K562 (cell line): ENCODE measurements around the gene ACSL3. TPM values are rescaled to one million over a fixed set of nuclear protein-coding genes. Genes with fewer than 3 reads are reported as not detected.

Experiments
- ATAC-seq: fragments of 200-7000 bp; cut with Tn5 transposase; 3 replicates; pipeline ENCODE4 v1.9.1; 2020; ENCODE audit warnings: moderate library complexity
- BruUV-seq: library from RNA; stranded (reverse); fragments of 400-500 nt; replicated peaks from 2 replicates; lab custom pipeline; 2021; lab: Mats Ljungman, UMichigan
- CTCF ChIA-PET: fragments of 300-600 bp; formaldehyde crosslinking; extraction: SDS; loops from one replicate; lab custom pipeline; 2021; ENCODE audit warnings: low intra/inter-chr PET ratio; lab: Yijun Ruan, JAX
- POLR2A ChIA-PET: fragments of 300-600, 350-650 bp; sonication (Branson Sonifier 250); formaldehyde crosslinking; extraction: SDS; loops from one replicate; lab custom pipeline; 2021; ENCODE audit warnings: antibody characterized with exemption, inconsistent platforms; lab: Yijun Ruan, JAX
- DNase-seq, 4 experiments: peaks; one replicate each; pipeline versions ENCODE4 v3.0.0 to v3.0.0-alpha.2; 2011 to 2018; ENCODE audit warnings: low spot score in 3 of 4, mixed read lengths in 3 of 4; ENCODE audit errors: extremely low read depth in 1 of 4
- FAIRE-seq: peaks from 2 replicates; lab custom pipeline; 2011; peaks lifted over from hg19 to GRCh38; lab: Jason Lieb, UNC
- H2AFZ ChIP-seq: 2 replicates; pipeline ENCODE4 v1.6.0; 2011; ENCODE audit warnings: low read depth, low read length, control low read depth, inconsistent platforms
- H3K27ac ChIP-seq: fragments of 200-600 bp; 3 replicates; pipeline ENCODE4 v1.8.0; 2011; ENCODE audit warnings: low read depth, mild to moderate bottlenecking, control low read depth, inconsistent platforms, low read length, moderate library complexity, mixed read lengths; ENCODE audit errors: extremely low read depth
- H3K27me3 ChIP-seq, 2 experiments: fragments of 300-600 bp in 1 of 2; 2 replicates in 1 of 2; 3 replicates in 1 of 2; pipeline versions ENCODE4 v1.6.0 to v1.8.0; 2011; ENCODE audit warnings: inconsistent platforms in 2 of 2, low read length in 2 of 2, mild to moderate bottlenecking in 1 of 2, mixed read lengths in 1 of 2, moderate library complexity in 1 of 2; ENCODE audit not compliant: control insufficient read depth in 2 of 2, insufficient read depth in 2 of 2
- H3K36me3 ChIP-seq: fragments of 300-600 bp; 3 replicates; pipeline ENCODE4 v1.8.0; 2011; ENCODE audit warnings: mild to moderate bottlenecking, low read length, inconsistent platforms; ENCODE audit not compliant: control insufficient read depth, insufficient read depth
- H3K4me1 ChIP-seq, 2 experiments: fragments of 200-600 bp in 1 of 2; replicated peaks in 1 of 2; 2 replicates in 1 of 2; 3 replicates in 1 of 2; pipeline versions ENCODE4 v1.5.1 to v1.8.0; 2011; ENCODE audit warnings: inconsistent platforms in 2 of 2, low read length in 2 of 2, mild to moderate bottlenecking in 1 of 2, mixed read lengths in 1 of 2, moderate library complexity in 1 of 2; ENCODE audit not compliant: control insufficient read depth in 2 of 2, insufficient read depth in 2 of 2
- H3K4me2 ChIP-seq: 2 replicates; pipeline ENCODE4 v1.6.1; 2011; ENCODE audit warnings: low read length, control low read depth, inconsistent platforms, mixed read lengths; ENCODE audit not compliant: insufficient read depth
- H3K4me3 ChIP-seq: fragments of 200-600 bp; sonication (generic), shearing (Covaris generic); 2 replicates; pipeline ENCODE4 v1.5.1; 2016; ENCODE audit warnings: control low read depth, inconsistent platforms
- H3K79me2 ChIP-seq: fragments of 200-600 bp; 3 replicates; pipeline ENCODE4 v1.8.0; 2011; ENCODE audit warnings: low read length, inconsistent platforms; ENCODE audit not compliant: control insufficient read depth, insufficient read depth
- H3K9ac ChIP-seq, 2 experiments: 2 replicates each; pipeline versions ENCODE4 v1.6.0 to v1.6.1; 2011; ENCODE audit warnings: low read depth in 2 of 2, low read length in 2 of 2, control low read depth in 1 of 2, inconsistent platforms in 1 of 2, mild to moderate bottlenecking in 1 of 2, mixed read lengths in 1 of 2; ENCODE audit not compliant: insufficient read depth in 1 of 2
- H3K9me1 ChIP-seq: one replicate; pipeline ENCODE4 v1.6.0; 2011; ENCODE audit warnings: inconsistent platforms, mild to moderate bottlenecking, low read length, moderate library complexity; ENCODE audit not compliant: control insufficient read depth, insufficient read depth
- H3K9me3 ChIP-seq: replicated peaks from 2 replicates; pipeline ENCODE4 v1.5.1; 2011; ENCODE audit warnings: low read depth, low read length, inconsistent platforms; ENCODE audit not compliant: control insufficient read depth, insufficient read depth
- H4K20me1 ChIP-seq: replicated peaks from 2 replicates; pipeline ENCODE4 v1.6.1; 2011; ENCODE audit warnings: low read length, inconsistent platforms, mixed read lengths; ENCODE audit not compliant: control insufficient read depth, insufficient read depth
- BRD9 ChIP-seq: fragments of 450-650 bp; IDR thresholded peaks from 2 replicates; pipeline ENCODE4 v1.6.1; 2018; ENCODE audit warnings: low read depth; ENCODE audit not compliant: partially characterized antibody
- FOXA3 ChIP-seq, 2 experiments: fragments of 450-650 bp in 1 of 2; sonication (generic) in 1 of 2; formaldehyde crosslinking; IDR thresholded peaks in 1 of 2; conservative IDR thresholded peaks in 1 of 2; 2 replicates each; pipeline versions ENCODE4 v1.4.0 to v1.8.0; 2020 to 2022; ENCODE audit warnings: mild to moderate bottlenecking in 2 of 2, missing genetic modification reagents in 1 of 2
- JUNB ChIP-seq: fragments of 450-650 bp; formaldehyde crosslinking; conservative IDR thresholded peaks from 2 replicates; pipeline ENCODE4 v1.4.0; 2020; ENCODE audit warnings: mild to moderate bottlenecking
- MEIS2 ChIP-seq: fragments of 450-650 bp; IDR thresholded peaks from 2 replicates; pipeline ENCODE4 v1.6.1; 2014; ENCODE audit warnings: mild to moderate bottlenecking; ENCODE audit not compliant: partially characterized antibody
- PRPF4 ChIP-seq: fragments of 200-400 bp; formaldehyde crosslinking; IDR thresholded peaks from one replicate; pipeline ENCODE4 v1.6.1; 2017; ENCODE audit warnings: low read length, low read depth, mild to moderate bottlenecking; ENCODE audit not compliant: insufficient read depth, poor library complexity, severe bottlenecking
- RBBP5 ChIP-seq: fragments of 200-600 bp; sonication (generic); IDR thresholded peaks from 2 replicates; pipeline ENCODE4 v1.6.1; 2012; ENCODE audit warnings: borderline replicate concordance, mild to moderate bottlenecking, low read length, control low read depth, inconsistent platforms; ENCODE audit not compliant: insufficient read depth, poor library complexity, severe bottlenecking
- SMAD3 ChIP-seq: fragments of 450-650 bp; formaldehyde crosslinking; conservative IDR thresholded peaks from 2 replicates; pipeline ENCODE4 v1.4.0; 2020; ENCODE audit warnings: mild to moderate bottlenecking
- TRIM28 ChIP-seq: fragments of 450-650 bp; IDR thresholded peaks from 2 replicates; pipeline ENCODE4 v1.6.1; 2017
- VEZF1 ChIP-seq: fragments of 200-800 bp; sonication (Bioruptor generic); IDR thresholded peaks from 2 replicates; pipeline ENCODE4 v1.6.1; 2017; ENCODE audit warnings: missing genetic modification characterization, missing compliant biosample characterization
- WGBS: fragments of 100-300 bp; shearing (Covaris generic); methylation state at CpG from one replicate; pipeline ENCODE4 v1.1.6; 2016; ENCODE audit warnings: low coverage, mixed read lengths; ENCODE audit not compliant: insufficient coverage; ENCODE audit errors: missing lambda C conversion rate; 5-methylcytosine and 5-hydroxymethylcytosine counted together
- in situ Hi-C: fragments of 300-500 bp; cut with MboI; formaldehyde crosslinking; loops from 4 replicates; pipeline ENCODE4 v1.15.0; 2018; ENCODE audit warnings: inconsistent platforms, mixed read lengths
- intact Hi-C: fragments of 100-400 bp; cut with micrococcal nuclease; formaldehyde crosslinking; loops from 2 replicates; pipeline ENCODE4 v1.14.2; 2022
- polyA plus RNA-seq, 8 experiments: library from polyadenylated mRNA; depleted of rRNA in 4 of 8; stranded (reverse) in 5 of 8; unstranded in 3 of 8; fragments of >200 nt; fragmentation: Nextera tagmentation in 2 of 8; fragmentation: Illumina TruSeq in 1 of 8; extraction: Ambion mirVana in 2 of 8; extraction: Trizol in 1 of 8; gene quantifications; 2 replicates each; pipeline versions ENCODE4 v1.2.1 to v1.2.3, GENCODE V29; 2011 to 2014; ENCODE audit warnings: inconsistent platforms in 1 of 8, missing spikeins in 1 of 8
- total RNA-seq, 7 experiments: library from RNA; depleted of rRNA in 6 of 7; stranded (reverse); fragments of >200 nt in 6 of 7; fragmentation: Illumina TruSeq in 2 of 7; extraction: Trizol in 2 of 7; gene quantifications; 2 replicates each; pipeline versions ENCODE4 v1.2.1 to v1.2.3, GENCODE V29; 2011 to 2021; ENCODE audit warnings: low replicate concordance in 1 of 7
- TF ChIP-seq, protein P1 (sequence below): sonication (generic); formaldehyde crosslinking; IDR thresholded peaks from 2 replicates; pipeline ENCODE4 v1.8.0; 2022; ENCODE audit warnings: mild to moderate bottlenecking, missing genetic modification reagents
- TF ChIP-seq, protein P2 (sequence below): sonication (generic); formaldehyde crosslinking; IDR thresholded peaks from 2 replicates; pipeline ENCODE4 v1.8.1; 2023; ENCODE audit warnings: mild to moderate bottlenecking, missing genetic modification reagents

The ACSL3 gene
- total and polyA plus RNA-seq, 9 of the 15 experiments (the other 6 are each of a cell fraction or from before 2014, with no cell fraction given) = 21.3 to 123 (median 85.2) TPM

GRCh38 chr2:222927600-222927999 lies 66.8 kb downstream of the ACSL3 start:
- Histone ChIP-seq H3K79me2 (no peaks in the 10 kb centered on the region; the same call in 2 of the 3 replicates), H3K36me3 (peaks cover 79% of the 10 kb centered on the region), H3K27me3 (no peaks in the 10 kb centered on the region), H3K9me1 (no peaks in the 10 kb centered on the region), H4K20me1 (no peaks in the 10 kb centered on the region), H3K27ac (no peak overlapping the region), H3K9me3 (no peaks in the 10 kb centered on the region), H3K4me2 (no peak overlapping the region), H3K9ac (no peak overlapping the region), H2AFZ (no peak overlapping the region), H3K4me3 (no peak overlapping the region), H3K4me1 (no peaks in the 10 kb centered on the region)
- POLR2A ChIA-PET = no interaction called here
- DNase-seq = no peak
- intact Hi-C loops (no loop called here), in situ Hi-C loops (loop anchor here (10.0 kb wide), 1 partner anchor 233 kb away; no protein-coding TSS in a partner anchor)
- no peak for FAIRE-seq
- CTCF ChIA-PET = no interaction called here
- BruUV-seq = no TSS peak
- TF ChIP-seq MEIS2 (no peak), TRIM28 (no peak)
- WGBS = 97% methylated on average over 5 of the region's 5 CpGs
- ATAC-seq = no peak

DNA sequence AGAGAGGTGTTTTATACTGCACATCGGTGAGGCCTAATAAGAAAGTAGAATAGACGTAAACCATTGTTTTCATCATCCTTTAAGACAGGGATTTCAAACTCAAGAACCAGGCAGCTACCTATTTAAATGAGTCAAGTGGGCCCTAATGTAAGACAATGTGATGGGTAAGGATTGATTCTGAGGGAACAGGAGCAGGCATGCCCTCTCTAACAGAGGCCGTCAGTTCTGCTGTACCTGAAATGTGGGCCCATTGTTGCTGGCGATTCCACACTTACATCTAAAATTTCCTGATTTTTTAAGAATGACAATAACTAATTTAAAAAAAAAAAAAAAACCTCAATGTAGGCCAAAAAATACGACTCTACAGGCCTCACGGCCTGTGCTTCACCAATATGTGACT lies 67.5 kb downstream of the ACSL3 start:
- Histone ChIP-seq H3K27me3 (no peaks in the 10 kb centered on the region), H2AFZ (no peak overlapping the region), H3K27ac (no peak overlapping the region), H3K4me3 (no peak overlapping the region), H3K4me1 (no peaks in the 10 kb centered on the region), H3K9me1 (no peaks in the 10 kb centered on the region), H3K9me3 (no peaks in the 10 kb centered on the region), H3K79me2 (no peaks in the 10 kb centered on the region; the same call in 2 of the 3 replicates), H3K9ac (no peak overlapping the region), H3K36me3 (peaks cover 77% of the 10 kb centered on the region), H4K20me1 (no peaks in the 10 kb centered on the region), H3K4me2 (no peak overlapping the region)
- FAIRE-seq (no peak), ATAC-seq (no peak), DNase-seq (no peak)
- CTCF ChIA-PET = no interaction called here
- BruUV-seq = no TSS peak
- POLR2A ChIA-PET = interaction anchor here (0.7 kb wide), 1 partner anchor 27 kb away, joined by 4 read pairs; no protein-coding TSS in a partner anchor
- in situ Hi-C loops = loop anchor here (10.0 kb wide), 1 partner anchor 234 kb away; no protein-coding TSS in a partner anchor
- intact Hi-C loops = no loop called here
- 91% methylated on average over 4 of the region's 6 CpGs for WGBS
- TF ChIP-seq BRD9 (no peak), FOXA3 (CRISPR knock-in tag; conservative IDR thresholded peaks at IDR 0.05 in 1 of 2, IDR thresholded peaks at IDR 0.05 in 1 of 2) (no peak), PRPF4 (no peak), RBBP5 (no peak), SMAD3 (CRISPR knock-in tag) (no peak), JUNB (CRISPR knock-in tag) (no peak), VEZF1 (CRISPR knock-in tag) (no peak)
- TF ChIP-seq, protein P1, sequence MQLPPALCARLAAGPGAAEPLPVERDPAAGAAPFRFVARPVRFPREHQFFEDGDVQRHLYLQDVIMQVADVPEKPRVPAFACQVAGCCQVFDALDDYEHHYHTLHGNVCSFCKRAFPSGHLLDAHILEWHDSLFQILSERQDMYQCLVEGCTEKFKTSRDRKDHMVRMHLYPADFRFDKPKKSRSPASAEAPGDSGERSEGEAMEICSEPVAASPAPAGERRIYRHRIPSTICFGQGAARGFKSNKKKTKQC (CRISPR knock-in tag) = no peak
- TF ChIP-seq, protein P2, sequence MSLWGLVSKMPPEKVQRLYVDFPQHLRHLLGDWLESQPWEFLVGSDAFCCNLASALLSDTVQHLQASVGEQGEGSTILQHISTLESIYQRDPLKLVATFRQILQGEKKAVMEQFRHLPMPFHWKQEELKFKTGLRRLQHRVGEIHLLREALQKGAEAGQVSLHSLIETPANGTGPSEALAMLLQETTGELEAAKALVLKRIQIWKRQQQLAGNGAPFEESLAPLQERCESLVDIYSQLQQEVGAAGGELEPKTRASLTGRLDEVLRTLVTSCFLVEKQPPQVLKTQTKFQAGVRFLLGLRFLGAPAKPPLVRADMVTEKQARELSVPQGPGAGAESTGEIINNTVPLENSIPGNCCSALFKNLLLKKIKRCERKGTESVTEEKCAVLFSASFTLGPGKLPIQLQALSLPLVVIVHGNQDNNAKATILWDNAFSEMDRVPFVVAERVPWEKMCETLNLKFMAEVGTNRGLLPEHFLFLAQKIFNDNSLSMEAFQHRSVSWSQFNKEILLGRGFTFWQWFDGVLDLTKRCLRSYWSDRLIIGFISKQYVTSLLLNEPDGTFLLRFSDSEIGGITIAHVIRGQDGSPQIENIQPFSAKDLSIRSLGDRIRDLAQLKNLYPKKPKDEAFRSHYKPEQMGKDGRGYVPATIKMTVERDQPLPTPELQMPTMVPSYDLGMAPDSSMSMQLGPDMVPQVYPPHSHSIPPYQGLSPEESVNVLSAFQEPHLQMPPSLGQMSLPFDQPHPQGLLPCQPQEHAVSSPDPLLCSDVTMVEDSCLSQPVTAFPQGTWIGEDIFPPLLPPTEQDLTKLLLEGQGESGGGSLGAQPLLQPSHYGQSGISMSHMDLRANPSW (CRISPR knock-in tag) = no peak
